Panc1 (cell line): Measurements from ENCODE around the gene ALG14.

Experiments
- CTCF ChIP-seq: fragments of 450-650 bp; IDR thresholded peaks from 2 replicates; pipeline ENCODE4 v1.5.1; 2017; ENCODE audit warnings: mild to moderate bottlenecking
- REST ChIP-seq, 2 experiments: IDR thresholded peaks; 2 replicates each; pipeline ENCODE4 v1.6.1; 2011 to 2012; ENCODE audit warnings: low read depth in 2 of 2, control low read depth in 1 of 2, low read length in 1 of 2, mild to moderate bottlenecking in 1 of 2, moderate library complexity in 1 of 2; ENCODE audit not compliant: insufficient read depth in 1 of 2
- SIN3A ChIP-seq: IDR thresholded peaks from 2 replicates; pipeline ENCODE4 v1.6.1; 2012; ENCODE audit warnings: low read depth, mild to moderate bottlenecking, low read length, moderate library complexity, borderline replicate concordance; ENCODE audit not compliant: insufficient read depth

GRCh38 chr1:95093296-95093695 is 20.5 kb upstream of the ALG14 start:
- TF ChIP-seq CTCF (no peak), REST (IDR thresholded peaks at IDR 0.05; ENCODE audit: insufficient read depth in 1 of 2, low read depth in 2 of 2, low read length in 1 of 2) (no peak), SIN3A (no peak)
